HCT116 (cell line): ENCODE measurements around the gene ITIH1. TPM values are rescaled to one million over a fixed set of nuclear protein-coding genes. Genes with fewer than 3 reads are reported as not detected.

Experiments
- ATAC-seq: fragments of 200-7000 bp; cut with Tn5 transposase; 2 replicates; pipeline ENCODE4 v1.9.1; 2020; ENCODE audit warnings: mild to moderate bottlenecking, moderate library complexity
- BruUV-seq: library from RNA; stranded (reverse); fragments of 400-500 nt; replicated peaks from 2 replicates; lab custom pipeline; 2021; lab: Mats Ljungman, UMichigan
- CTCF ChIA-PET: fragments of 300-600 bp; sonication (Branson Sonifier 250); formaldehyde crosslinking; loops from one replicate; lab custom pipeline; 2021; ENCODE audit warnings: antibody characterized with exemption; lab: Charles Lee
- POLR2A ChIA-PET: fragments of 300-600, 350-600 bp; sonication (Branson Sonifier 250); formaldehyde crosslinking; loops from one replicate; lab custom pipeline; 2021; ENCODE audit warnings: antibody characterized with exemption; lab: Charles Lee
- RAD21 ChIA-PET, 2 experiments: fragments of 300-600 bp; sonication (Branson Sonifier 250); formaldehyde crosslinking; loops; one replicate each; lab custom pipeline; 2023; ENCODE audit warnings: low total read pairs in 2 of 2; ENCODE audit not compliant: uncharacterized antibody in 2 of 2, unreplicated experiment in 2 of 2, low non-redundant PET in 1 of 2; lab: Charles Lee
- DNase-seq: peaks from one replicate; pipeline ENCODE4 v3.0.0-alpha.2; 2010; ENCODE audit warnings: low read depth, low spot score
- H2AFZ ChIP-seq: fragments of 200-600 bp; shearing (Covaris generic), sonication (generic); 2 replicates; pipeline ENCODE4 v1.6.1; 2017; ENCODE audit warnings: low read depth, mixed run types, mixed read lengths, antibody characterized with exemption, low read length; ENCODE audit not compliant: poor library complexity, severe bottlenecking
- H3K27ac ChIP-seq: 2 replicates; pipeline ENCODE4 v1.5.1; 2012; ENCODE audit warnings: low read depth, low read length
- H3K27me3 ChIP-seq: fragments of 200-600 bp; sonication (generic); 2 replicates; pipeline ENCODE4 v1.6.1; 2016; ENCODE audit warnings: mixed run types, low read length, mixed read lengths; ENCODE audit not compliant: insufficient read depth
- H3K36me3 ChIP-seq, 2 experiments: fragments of 200-500 bp in 1 of 2; fragments of 200-600 bp in 1 of 2; sonication (Bioruptor generic) in 1 of 2; sonication (generic) in 1 of 2; 2 replicates each; pipeline versions ENCODE4 v1.5.1 to v1.6.1; 2014 to 2016; ENCODE audit warnings: low read length in 2 of 2, inconsistent platforms in 1 of 2, mixed read lengths in 1 of 2, mixed run types in 1 of 2; ENCODE audit not compliant: insufficient read depth in 2 of 2, control insufficient read depth in 1 of 2
- H3K4me1 ChIP-seq, 2 experiments: fragments of 200-600 bp in 1 of 2; sonication (generic) in 1 of 2; 2 replicates each; pipeline versions ENCODE4 v1.5.1 to v1.6.1; 2012 to 2017; ENCODE audit warnings: low read length in 2 of 2, inconsistent platforms in 1 of 2, mild to moderate bottlenecking in 1 of 2, mixed read lengths in 1 of 2, mixed run types in 1 of 2, moderate library complexity in 1 of 2; ENCODE audit not compliant: insufficient read depth in 2 of 2, control insufficient read depth in 1 of 2
- H3K4me2 ChIP-seq: fragments of 200-600 bp; sonication (generic); 2 replicates; pipeline ENCODE4 v1.6.1; 2017; ENCODE audit warnings: mixed run types, low read length, mixed read lengths
- H3K4me3 ChIP-seq, 2 experiments: fragments of 200-600 bp in 1 of 2; sonication (generic) in 1 of 2; replicated peaks in 1 of 2; 2 replicates each; pipeline ENCODE4 v1.5.1; 2011 to 2016; ENCODE audit warnings: low read length in 2 of 2, control low read depth in 1 of 2, low read depth in 1 of 2, mild to moderate bottlenecking in 1 of 2, mixed read lengths in 1 of 2, mixed run types in 1 of 2
- H3K79me2 ChIP-seq: fragments of 200-600 bp; sonication (generic); 2 replicates; pipeline ENCODE4 v1.6.1; 2017; ENCODE audit warnings: mild to moderate bottlenecking, mixed run types, low read length, moderate library complexity, mixed read lengths; ENCODE audit not compliant: insufficient read depth
- H3K9ac ChIP-seq: fragments of 200-600 bp; sonication (generic); 2 replicates; pipeline ENCODE4 v1.6.1; 2016; ENCODE audit warnings: low read length, mixed read lengths
- H3K9me2 ChIP-seq: fragments of 200-600 bp; sonication (generic), shearing (Covaris generic); 2 replicates; pipeline ENCODE4 v1.6.1; 2017; ENCODE audit warnings: mixed run types, mild to moderate bottlenecking, moderate library complexity; ENCODE audit not compliant: insufficient read depth
- H3K9me3 ChIP-seq, 2 experiments: fragments of 200-500 bp in 1 of 2; fragments of 200-600 bp in 1 of 2; sonication (Bioruptor generic) in 1 of 2; sonication (generic) in 1 of 2; 2 replicates each; pipeline ENCODE4 v1.6.1; 2014 to 2017; ENCODE audit warnings: low read length in 2 of 2, mixed read lengths in 2 of 2, inconsistent platforms in 1 of 2, low read depth in 1 of 2, mild to moderate bottlenecking in 1 of 2, mixed run types in 1 of 2, moderate library complexity in 1 of 2; ENCODE audit not compliant: control insufficient read depth in 1 of 2, insufficient read depth in 1 of 2
- H4K20me1 ChIP-seq: fragments of 200-600 bp; sonication (generic), shearing (Covaris generic); 2 replicates; pipeline ENCODE4 v1.6.1; 2017; ENCODE audit warnings: mixed run types, mild to moderate bottlenecking, moderate library complexity; ENCODE audit not compliant: insufficient read depth
- FOSL1 ChIP-seq: IDR thresholded peaks from 2 replicates; pipeline ENCODE4 v1.6.1; 2012; ENCODE audit warnings: low read depth
- RAD21 ChIP-seq: IDR thresholded peaks from 2 replicates; pipeline ENCODE4 v1.6.1; 2012; ENCODE audit warnings: low read depth, mild to moderate bottlenecking
- SP1 ChIP-seq: IDR thresholded peaks from 2 replicates; pipeline ENCODE4 v1.6.1; 2012; ENCODE audit warnings: low read depth
- SRF ChIP-seq: IDR thresholded peaks from 2 replicates; pipeline ENCODE4 v1.6.1; 2012; ENCODE audit warnings: low read depth
- TCF7L2 ChIP-seq: IDR thresholded peaks from 2 replicates; pipeline ENCODE4 v1.7.0; 2011; ENCODE audit warnings: borderline replicate concordance, inconsistent platforms; ENCODE audit not compliant: insufficient read depth, insufficient read length; ENCODE audit errors: extremely low read depth
- ZNF274 ChIP-seq: fragments of 200-500 bp; sonication (Bioruptor generic); IDR thresholded peaks from 2 replicates; pipeline ENCODE4 v1.6.1; 2014; ENCODE audit warnings: mild to moderate bottlenecking, low read depth, low read length, inconsistent platforms
- intact Hi-C: fragments of 100-400 bp; cut with micrococcal nuclease; formaldehyde crosslinking; loops from 2 replicates; pipeline ENCODE4 v1.10.0; 2022
- total RNA-seq: library from RNA; stranded (reverse); gene quantifications from one replicate; pipeline ENCODE4 v1.2.1, GENCODE V29; 2021; ENCODE audit not compliant: unreplicated experiment
- TF ChIP-seq, protein P1 (sequence below): IDR thresholded peaks from 2 replicates; pipeline ENCODE4 v1.6.1; 2011; ENCODE audit warnings: mild to moderate bottlenecking, low read length, moderate library complexity; ENCODE audit not compliant: insufficient replicate concordance; ENCODE audit errors: extremely low read depth
- TF ChIP-seq, protein P2 (sequence below), 3 experiments: fragments of 200-600 bp in 1 of 3; sonication (generic) in 1 of 3; IDR thresholded peaks in 2 of 3; conservative IDR thresholded peaks in 1 of 3; 2 replicates each; pipeline ENCODE4 v1.5.1; 2012 to 2017; ENCODE audit warnings: low read depth in 2 of 3, low read length in 2 of 3, antibody characterized with exemption in 1 of 3, borderline replicate concordance in 1 of 3, control low read depth in 1 of 3, mild to moderate bottlenecking in 1 of 3, mixed read lengths in 1 of 3, mixed run types in 1 of 3, moderate library complexity in 1 of 3; ENCODE audit not compliant: insufficient read depth in 1 of 3

ITIH1 gene
- total RNA-seq, 1 experiment from 2014 or later, result 0.37 TPM

DNA sequence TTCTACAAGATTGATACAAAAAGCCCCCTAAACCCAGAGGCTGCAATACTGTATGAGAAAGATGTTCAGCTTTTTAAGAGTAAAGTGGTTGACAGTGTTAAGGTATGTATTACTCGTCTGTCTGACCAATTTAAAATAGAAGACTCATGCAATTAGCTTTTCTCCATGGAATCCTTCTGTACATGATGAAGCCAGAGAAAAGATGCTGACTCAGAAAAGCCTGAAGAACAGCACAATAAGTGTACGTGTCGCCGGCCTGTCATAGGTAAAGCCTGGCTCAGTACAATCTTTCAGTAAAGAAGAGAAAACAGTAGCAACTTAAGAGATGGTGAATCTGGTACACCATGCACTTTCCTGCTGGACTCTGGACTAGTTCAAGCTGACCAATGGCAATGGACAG is 23.0 kb upstream of the ITIH1 start:
- no peaks in the 10 kb centered on the region for H3K27me3 ChIP-seq
- CTCF ChIA-PET, result no interaction called here
- H3K4me3 ChIP-seq, result no peak overlapping the region
- H3K9ac ChIP-seq, result no peak overlapping the region
- H3K9me3 ChIP-seq, result no peaks in the 10 kb centered on the region
- no peak for DNase-seq
- intact Hi-C loops, result no loop called here
- no peak overlapping the region for H2AFZ ChIP-seq
- RAD21 ChIA-PET, result no interaction called here
- ATAC-seq, result no peak
- H4K20me1 ChIP-seq, result no peaks in the 10 kb centered on the region; the same call in 1 of the 2 replicates
- no peaks in the 10 kb centered on the region for H3K9me2 ChIP-seq
- POLR2A ChIA-PET, result no interaction called here
- H3K79me2 ChIP-seq, result no peaks in the 10 kb centered on the region
- H3K27ac ChIP-seq, result no peak overlapping the region
- no peaks in the 10 kb centered on the region for H3K4me1 ChIP-seq
- BruUV-seq, result no TSS peak
- no peak overlapping the region for H3K4me2 ChIP-seq
- TF ChIP-seq SRF (no peak), RAD21 (no peak), TCF7L2 (no peak)
- TF ChIP-seq, protein P1, sequence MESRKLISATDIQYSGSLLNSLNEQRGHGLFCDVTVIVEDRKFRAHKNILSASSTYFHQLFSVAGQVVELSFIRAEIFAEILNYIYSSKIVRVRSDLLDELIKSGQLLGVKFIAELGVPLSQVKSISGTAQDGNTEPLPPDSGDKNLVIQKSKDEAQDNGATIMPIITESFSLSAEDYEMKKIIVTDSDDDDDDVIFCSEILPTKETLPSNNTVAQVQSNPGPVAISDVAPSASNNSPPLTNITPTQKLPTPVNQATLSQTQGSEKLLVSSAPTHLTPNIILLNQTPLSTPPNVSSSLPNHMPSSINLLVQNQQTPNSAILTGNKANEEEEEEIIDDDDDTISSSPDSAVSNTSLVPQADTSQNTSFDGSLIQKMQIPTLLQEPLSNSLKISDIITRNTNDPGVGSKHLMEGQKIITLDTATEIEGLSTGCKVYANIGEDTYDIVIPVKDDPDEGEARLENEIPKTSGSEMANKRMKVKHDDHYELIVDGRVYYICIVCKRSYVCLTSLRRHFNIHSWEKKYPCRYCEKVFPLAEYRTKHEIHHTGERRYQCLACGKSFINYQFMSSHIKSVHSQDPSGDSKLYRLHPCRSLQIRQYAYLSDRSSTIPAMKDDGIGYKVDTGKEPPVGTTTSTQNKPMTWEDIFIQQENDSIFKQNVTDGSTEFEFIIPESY, result no peak
- H3K36me3 ChIP-seq, result peaks cover 18 to 35% of the 10 kb centered on the region in 2 experiments; a peak in 3 of 4 replicates

DNA sequence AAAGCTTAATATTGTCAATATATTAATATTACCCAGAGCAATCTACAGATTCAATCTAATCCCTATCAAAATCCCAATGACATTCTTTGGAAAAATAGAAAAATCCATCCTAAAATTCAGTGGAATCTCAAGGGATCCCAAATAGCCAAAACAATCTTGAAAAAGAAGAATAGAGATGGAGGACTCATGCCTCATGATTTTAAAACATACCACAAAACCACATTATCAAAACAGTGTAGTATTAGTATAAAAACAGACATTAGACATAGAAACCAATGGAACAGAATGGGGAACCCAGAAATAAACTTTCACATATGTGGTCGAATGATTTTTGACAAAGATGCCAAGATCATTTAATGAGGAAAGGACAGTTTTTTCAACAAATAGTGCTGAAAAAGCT is 21.3 kb upstream of the ITIH1 start:
- no peak overlapping the region for H3K4me2 ChIP-seq
- H3K4me1 ChIP-seq, result no peaks in the 10 kb centered on the region
- peaks cover 17 to 31% of the 10 kb centered on the region in 2 experiments; a peak in 3 of 4 replicates for H3K36me3 ChIP-seq
- no peaks in the 10 kb centered on the region for H3K79me2 ChIP-seq
- ATAC-seq (no peak), DNase-seq (no peak)
- POLR2A ChIA-PET, result no interaction called here
- H3K9me3 ChIP-seq, result no peaks in the 10 kb centered on the region
- RAD21 ChIA-PET, result no interaction called here
- H3K27ac ChIP-seq, result no peak overlapping the region
- no peak overlapping the region for H3K9ac ChIP-seq
- intact Hi-C loops, result no loop called here
- TF ChIP-seq SP1, result no peak
- no peak for TF ChIP-seq ZNF274
- no peak for TF ChIP-seq FOSL1
- TF ChIP-seq, protein P2, sequence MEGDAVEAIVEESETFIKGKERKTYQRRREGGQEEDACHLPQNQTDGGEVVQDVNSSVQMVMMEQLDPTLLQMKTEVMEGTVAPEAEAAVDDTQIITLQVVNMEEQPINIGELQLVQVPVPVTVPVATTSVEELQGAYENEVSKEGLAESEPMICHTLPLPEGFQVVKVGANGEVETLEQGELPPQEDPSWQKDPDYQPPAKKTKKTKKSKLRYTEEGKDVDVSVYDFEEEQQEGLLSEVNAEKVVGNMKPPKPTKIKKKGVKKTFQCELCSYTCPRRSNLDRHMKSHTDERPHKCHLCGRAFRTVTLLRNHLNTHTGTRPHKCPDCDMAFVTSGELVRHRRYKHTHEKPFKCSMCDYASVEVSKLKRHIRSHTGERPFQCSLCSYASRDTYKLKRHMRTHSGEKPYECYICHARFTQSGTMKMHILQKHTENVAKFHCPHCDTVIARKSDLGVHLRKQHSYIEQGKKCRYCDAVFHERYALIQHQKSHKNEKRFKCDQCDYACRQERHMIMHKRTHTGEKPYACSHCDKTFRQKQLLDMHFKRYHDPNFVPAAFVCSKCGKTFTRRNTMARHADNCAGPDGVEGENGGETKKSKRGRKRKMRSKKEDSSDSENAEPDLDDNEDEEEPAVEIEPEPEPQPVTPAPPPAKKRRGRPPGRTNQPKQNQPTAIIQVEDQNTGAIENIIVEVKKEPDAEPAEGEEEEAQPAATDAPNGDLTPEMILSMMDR (IDR thresholded peaks at IDR 0.05 in 2 of 3, conservative IDR thresholded peaks at IDR 0.05 in 1 of 3; ENCODE audit: borderline replicate concordance in 1 of 3, insufficient read depth in 1 of 3, low read depth in 2 of 3, low read length in 2 of 3), result no peak
- CTCF ChIA-PET, result no interaction called here
- no peaks in the 10 kb centered on the region; the same call in 1 of the 2 replicates for H4K20me1 ChIP-seq
- no peaks in the 10 kb centered on the region for H3K27me3 ChIP-seq
- H3K9me2 ChIP-seq, result no peaks in the 10 kb centered on the region
- no TSS peak for BruUV-seq
- H3K4me3 ChIP-seq, result no peak overlapping the region
- no peak overlapping the region for H2AFZ ChIP-seq
